IMR-90 (cell line): Measurements from ENCODE around the gene GAS7. TPM values are rescaled to one million over a fixed set of nuclear protein-coding genes. Genes with fewer than 3 reads are reported as not detected.

Experiments
- ATAC-seq: fragments of 200-7000 bp; cut with Tn5 transposase; 2 replicates; pipeline ENCODE4 v1.9.1; 2020; ENCODE audit warnings: low read depth, mild to moderate bottlenecking, moderate library complexity
- BruUV-seq: library from RNA; stranded (reverse); fragments of 400-500 nt; replicated peaks from 2 replicates; lab custom pipeline; 2021; lab: Mats Ljungman, UMichigan
- CTCF ChIA-PET: fragments of 300-600 bp; formaldehyde crosslinking; extraction: SDS; loops from one replicate; lab custom pipeline; 2021; ENCODE audit warnings: antibody characterized with exemption; lab: Yijun Ruan, JAX
- POLR2A ChIA-PET: fragments of 300-600 bp; sonication (Branson Sonifier 250); formaldehyde crosslinking; loops from one replicate; lab custom pipeline; 2022; ENCODE audit warnings: antibody characterized with exemption; ENCODE audit not compliant: unreplicated experiment; lab: Charles Lee
- DNase-seq: peaks from one replicate; pipeline ENCODE4 v3.0.0; 2013
- H2AFZ ChIP-seq: replicated peaks from 2 replicates; pipeline ENCODE3; 2013; ENCODE audit warnings: low read length, mild to moderate bottlenecking; ENCODE audit not compliant: poor library complexity
- H2AK5ac ChIP-seq: 2 replicates; pipeline ENCODE4 v1.6.1; 2013; ENCODE audit warnings: low read depth, low read length, inconsistent platforms
- H2AK9ac ChIP-seq: replicated peaks from 2 replicates; pipeline ENCODE3; 2013; ENCODE audit warnings: mild to moderate bottlenecking, low read depth, low read length, moderate library complexity; ENCODE audit not compliant: poor library complexity
- H2BK120ac ChIP-seq: 2 replicates; pipeline ENCODE4 v1.6.1; 2013; ENCODE audit warnings: low read depth, low read length, inconsistent platforms
- H2BK15ac ChIP-seq: 3 replicates; pipeline ENCODE4 v1.6.1; 2013; ENCODE audit warnings: low read depth, low read length, inconsistent platforms
- H2BK20ac ChIP-seq: 2 replicates; pipeline ENCODE4 v1.6.1; 2013; ENCODE audit warnings: low read depth, mild to moderate bottlenecking, inconsistent platforms, low read length, moderate library complexity
- H2BK5ac ChIP-seq: 2 replicates; pipeline ENCODE4 v1.6.1; 2013; ENCODE audit warnings: mild to moderate bottlenecking, low read depth, low read length, inconsistent platforms; ENCODE audit not compliant: poor library complexity, severe bottlenecking
- H3K14ac ChIP-seq: replicated peaks from 2 replicates; pipeline ENCODE4 v1.6.1; 2013; ENCODE audit warnings: low read depth, low read length, inconsistent platforms
- H3K18ac ChIP-seq: 2 replicates; pipeline ENCODE4 v1.6.1; 2013; ENCODE audit warnings: low read depth, low read length, control low read depth
- H3K23ac ChIP-seq: 2 replicates; pipeline ENCODE4 v1.6.1; 2013; ENCODE audit warnings: low read depth, low read length, inconsistent platforms
- H3K27ac ChIP-seq: 2 replicates; pipeline ENCODE4 v1.5.1; 2013; ENCODE audit warnings: mild to moderate bottlenecking, control low read depth, low read length; ENCODE audit not compliant: insufficient read depth
- H3K27me3 ChIP-seq: 2 replicates; pipeline ENCODE4 v1.6.1; 2013; ENCODE audit warnings: low read length; ENCODE audit not compliant: control insufficient read depth, insufficient read depth
- H3K36me3 ChIP-seq: 2 replicates; pipeline ENCODE4 v1.6.1; 2013; ENCODE audit warnings: low read length, mixed read lengths; ENCODE audit not compliant: control insufficient read depth, insufficient read depth
- H3K4ac ChIP-seq: 2 replicates; pipeline ENCODE4 v1.6.1; 2013; ENCODE audit warnings: low read depth, low read length, inconsistent platforms
- H3K4me1 ChIP-seq: 2 replicates; pipeline ENCODE4 v1.6.1; 2013; ENCODE audit warnings: low read length, mixed read lengths; ENCODE audit not compliant: control insufficient read depth, insufficient read depth
- H3K4me2 ChIP-seq: 2 replicates; pipeline ENCODE4 v1.6.1; 2013; ENCODE audit warnings: low read depth, mild to moderate bottlenecking, control low read depth, low read length, moderate library complexity
- H3K4me3 ChIP-seq: 2 replicates; pipeline ENCODE4 v1.5.1; 2013; ENCODE audit warnings: low read depth, mild to moderate bottlenecking, control low read depth, low read length, moderate library complexity; ENCODE audit not compliant: insufficient read depth
- H3K56ac ChIP-seq: 2 replicates; pipeline ENCODE4 v1.6.1; 2013; ENCODE audit warnings: low read length, inconsistent platforms; ENCODE audit not compliant: insufficient read depth; ENCODE audit errors: extremely low read depth
- H3K79me1 ChIP-seq, 2 experiments: 2 replicates each; pipeline ENCODE4 v1.6.1; 2013; ENCODE audit warnings: low read length in 2 of 2, inconsistent platforms in 1 of 2, low read depth in 1 of 2
- H3K9ac ChIP-seq: 2 replicates; pipeline ENCODE4 v1.6.1; 2013; ENCODE audit warnings: low read depth, low read length, control low read depth
- H3K9me1 ChIP-seq: 2 replicates; pipeline ENCODE4 v1.6.1; 2013; ENCODE audit warnings: low read length, inconsistent platforms; ENCODE audit not compliant: insufficient read depth
- H3K9me3 ChIP-seq: 2 replicates; pipeline ENCODE4 v1.6.1; 2013; ENCODE audit warnings: low read length; ENCODE audit not compliant: control insufficient read depth, insufficient read depth
- H4K20me1 ChIP-seq: 2 replicates; pipeline ENCODE4 v1.6.1; 2013; ENCODE audit warnings: low read length, inconsistent platforms; ENCODE audit not compliant: insufficient read depth
- H4K5ac ChIP-seq: 2 replicates; pipeline ENCODE4 v1.6.1; 2013; ENCODE audit warnings: mild to moderate bottlenecking, low read depth, low read length, control low read depth
- H4K8ac ChIP-seq, 2 experiments: 2 replicates each; pipeline ENCODE4 v1.6.1; 2013; ENCODE audit warnings: low read depth in 2 of 2, low read length in 2 of 2, control low read depth in 1 of 2, inconsistent platforms in 1 of 2
- H4K91ac ChIP-seq: 2 replicates; pipeline ENCODE4 v1.6.1; 2013; ENCODE audit warnings: low read depth, low read length, inconsistent platforms; ENCODE audit not compliant: insufficient read depth
- BHLHE40 ChIP-seq: fragments of 150-350 bp; IDR thresholded peaks from 2 replicates; pipeline ENCODE4 v1.6.1; 2016; ENCODE audit warnings: mild to moderate bottlenecking, low read depth, low read length
- CEBPB ChIP-seq: IDR thresholded peaks from 2 replicates; pipeline ENCODE4 v1.6.1; 2012; ENCODE audit warnings: low read depth, low read length, improper control_type of control experiment
- ELK1 ChIP-seq: fragments of 150-350 bp; IDR thresholded peaks from 2 replicates; pipeline ENCODE4 v1.6.1; 2016; ENCODE audit warnings: low read depth, mild to moderate bottlenecking, low read length, moderate library complexity, borderline replicate concordance
- WGBS, 2 experiments: methylation state at CpG; one replicate each; pipeline versions ENCODE4 v1.1.5 to v1.1.7; 2013; ENCODE audit warnings: missing lambda C conversion rate in 2 of 2; ENCODE audit not compliant: insufficient read length in 1 of 2; ENCODE audit errors: extremely low coverage in 2 of 2; 5-methylcytosine and 5-hydroxymethylcytosine counted together
- dilution Hi-C: fragments of 300-500 bp; cut with HindIII; formaldehyde crosslinking; loops from one replicate; pipeline ENCODE4 v1.14.3; 2018; ENCODE audit warnings: low sequenced_read_pairs; ENCODE audit not compliant: unreplicated experiment
- in situ Hi-C: fragments of 300-500 bp; cut with MboI; formaldehyde crosslinking; loops from 3 replicates; pipeline ENCODE4 v1.14.3; 2019; ENCODE audit warnings: low sequenced_read_pairs, inconsistent platforms, mixed read lengths
- intact Hi-C: fragments of 100-400 bp; cut with micrococcal nuclease; formaldehyde crosslinking; loops from 2 replicates; pipeline ENCODE4 v1.10.0; 2022
- polyA plus RNA-seq, 3 experiments: library from polyadenylated mRNA; depleted of rRNA; stranded (reverse); fragments of >200 nt; gene quantifications; 2 replicates each; pipeline ENCODE4 v1.2.3, GENCODE V29; 2012; ENCODE audit warnings: low replicate concordance in 1 of 3
- total RNA-seq: library from RNA; depleted of rRNA; stranded (reverse); fragments of >200 nt; gene quantifications from 2 replicates; pipeline ENCODE4 v1.2.3, GENCODE V29; 2012

GAS7 gene
- total and polyA plus RNA-seq, 2 of the 4 experiments (the other 2 are of a cell fraction) = 4.6 to 5.0 TPM

- no peak overlapping the region for H2BK5ac ChIP-seq
- no peaks in the 10 kb centered on the region for H3K79me1 ChIP-seq
- ChIA-PET CTCF (no interaction called here), POLR2A (no interaction called here)
- H4K5ac ChIP-seq = no peak overlapping the region
- peaks cover 7% of the 10 kb centered on the region for H3K9me3 ChIP-seq
- H3K4me3 ChIP-seq = no peak overlapping the region
- H2BK120ac ChIP-seq = no peak overlapping the region
- H3K4me2 ChIP-seq = no peak overlapping the region
- no peak overlapping the region for H2AK9ac ChIP-seq
- in situ Hi-C loops (no loop called here), intact Hi-C loops (no loop called here), dilution Hi-C loops (no loop called here)
- H3K4me1 ChIP-seq = no peaks in the 10 kb centered on the region
- no peak overlapping the region for H3K14ac ChIP-seq
- no CpG with 5 or more reads among the region's 1 CpG for whole genome bisulfite sequencing, 2 experiments
- DNase-seq (no peak), ATAC-seq (no peak)
- no peak overlapping the region for H2BK15ac ChIP-seq
- no peaks in the 10 kb centered on the region for H3K27me3 ChIP-seq
- H4K91ac ChIP-seq = no peak overlapping the region
- no peak overlapping the region for H3K9ac ChIP-seq
- no peak overlapping the region for H3K4ac ChIP-seq
- BruUV-seq = no TSS peak
- no peak overlapping the region for H3K18ac ChIP-seq
- no peak overlapping the region for H3K23ac ChIP-seq
- H3K9me1 ChIP-seq = no peaks in the 10 kb centered on the region
- no peak overlapping the region for H3K56ac ChIP-seq
- no peak overlapping the region for H2BK20ac ChIP-seq
- H2AK5ac ChIP-seq = no peak overlapping the region
- no peaks in the 10 kb centered on the region for H3K36me3 ChIP-seq
- H3K27ac ChIP-seq = no peak overlapping the region
- no peak overlapping the region for H4K8ac ChIP-seq
- TF ChIP-seq BHLHE40 (no peak), CEBPB (peak; percentile 42; the same call in 1 of the 2 replicates), ELK1 (no peak)
- H2AFZ ChIP-seq = no peak overlapping the region
- H4K20me1 ChIP-seq = no peaks in the 10 kb centered on the region
These were observed 332.8 kb downstream of the GAS7 start for GRCh38 chr17:9865586-9865985.
